ENCODE measurements around the gene RFX3. TPM values are rescaled to one million over a fixed set of nuclear protein-coding genes. Genes with fewer than 3 reads are reported as not detected.

Gene RFX3
- total RNA-seq, 1 experiment from 2014 or later: 8.4 TPM

DNA sequence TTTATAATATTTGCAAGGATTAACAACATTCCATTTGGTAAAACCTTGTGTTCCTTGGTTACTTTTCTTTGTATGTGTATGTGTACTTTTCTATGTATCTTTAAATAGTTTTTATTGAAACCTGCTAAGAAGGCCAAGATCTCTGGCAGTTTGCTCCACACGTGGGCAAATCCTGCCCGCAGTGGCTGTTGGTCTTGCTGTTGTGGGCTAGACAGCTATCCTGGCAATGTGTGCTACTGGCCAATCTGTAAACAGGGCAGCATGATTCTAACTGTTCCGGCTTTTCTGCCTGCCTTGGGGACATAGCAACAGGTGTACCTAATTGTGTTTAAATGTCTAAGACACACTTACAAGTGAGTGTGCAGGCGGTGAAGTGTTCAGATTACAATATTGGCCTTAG is 286.6 kb downstream of the RFX3 start:
- Histone ChIP-seq H3K4me2 (no peak overlapping the region), H3K9me2 (ENCODE audit: insufficient read depth) (no peaks in the 10 kb centered on the region), H3K27ac (no peak overlapping the region), H3K9me3 (ENCODE audit: insufficient read depth, low read depth) (no peaks in the 10 kb centered on the region), H4K20me1 (ENCODE audit: insufficient read depth) (no peaks in the 10 kb centered on the region), H3K27me3 (ENCODE audit: insufficient read depth, low read depth) (no peaks in the 10 kb centered on the region), H3K4me3 (no peak overlapping the region), H2AFZ (no peak overlapping the region), H3K36me3 (ENCODE audit: low read depth) (no peaks in the 10 kb centered on the region), H3K79me2 (ENCODE audit: low read depth) (no peaks in the 10 kb centered on the region), H3F3A (ENCODE audit: insufficient read depth, low read depth) (no peaks in the 10 kb centered on the region), H3K4me1 (replicated peaks; ENCODE audit: insufficient read depth) (no peaks in the 10 kb centered on the region)
- intact Hi-C loops (cut with micrococcal nuclease; ENCODE audit: unreplicated experiment): no loop called here
- no peak for DNase-seq
- ChIA-PET POLR2A (ENCODE audit: unreplicated experiment) (no interaction called here), CTCF (no interaction called here)
- no peak for TF ChIP-seq EZH2 (IDR thresholded peaks at IDR 0.05; ENCODE audit: low read depth)
- no peak for TF ChIP-seq CTCF (conservative IDR thresholded peaks at IDR 0.05)
- no TSS peak for BruUV-seq (replicated peaks)

GRCh38 chr9:3238236-3238635 is 287.6 kb downstream of the RFX3 start:
- intact Hi-C loops (cut with micrococcal nuclease; ENCODE audit: unreplicated experiment): no loop called here
- POLR2A ChIA-PET (ENCODE audit: unreplicated experiment): no interaction called here
- H3K4me1 ChIP-seq (replicated peaks; ENCODE audit: insufficient read depth): no peaks in the 10 kb centered on the region
- H3K27me3 ChIP-seq (ENCODE audit: insufficient read depth, low read depth): no peaks in the 10 kb centered on the region
- H3K4me2 ChIP-seq: no peak overlapping the region
- no peak overlapping the region for H3K27ac ChIP-seq
- BruUV-seq (replicated peaks): no TSS peak
- no peaks in the 10 kb centered on the region for H3K36me3 ChIP-seq (ENCODE audit: low read depth)
- TF ChIP-seq CTCF (conservative IDR thresholded peaks at IDR 0.05): no peak
- no peak for TF ChIP-seq EZH2 (IDR thresholded peaks at IDR 0.05; ENCODE audit: low read depth)
- no peaks in the 10 kb centered on the region for H3K79me2 ChIP-seq (ENCODE audit: low read depth)
- no peak for DNase-seq
- CTCF ChIA-PET: no interaction called here
- H3F3A ChIP-seq (ENCODE audit: insufficient read depth, low read depth): no peaks in the 10 kb centered on the region
- no peaks in the 10 kb centered on the region for H3K9me2 ChIP-seq (ENCODE audit: insufficient read depth)
- H3K4me3 ChIP-seq: no peak overlapping the region
- H3K9me3 ChIP-seq (ENCODE audit: insufficient read depth, low read depth): no peaks in the 10 kb centered on the region
- H4K20me1 ChIP-seq (ENCODE audit: insufficient read depth): no peaks in the 10 kb centered on the region
- H2AFZ ChIP-seq: no peak overlapping the region

- no peaks in the 10 kb centered on the region for H3F3A ChIP-seq (ENCODE audit: insufficient read depth, low read depth)
- CTCF ChIA-PET: no interaction called here
- H3K79me2 ChIP-seq (ENCODE audit: low read depth): no peaks in the 10 kb centered on the region
- H3K4me3 ChIP-seq: no peak overlapping the region
- no peaks in the 10 kb centered on the region for H3K9me2 ChIP-seq (ENCODE audit: insufficient read depth)
- H3K36me3 ChIP-seq (ENCODE audit: low read depth): no peaks in the 10 kb centered on the region
- no TSS peak for BruUV-seq (replicated peaks)
- H3K4me2 ChIP-seq: no peak overlapping the region
- no peaks in the 10 kb centered on the region for H3K4me1 ChIP-seq (replicated peaks; ENCODE audit: insufficient read depth)
- POLR2A ChIA-PET (ENCODE audit: unreplicated experiment): no interaction called here
- DNase-seq: no peak
- no peak overlapping the region for H2AFZ ChIP-seq
- no peaks in the 10 kb centered on the region for H3K9me3 ChIP-seq (ENCODE audit: insufficient read depth, low read depth)
- H4K20me1 ChIP-seq (ENCODE audit: insufficient read depth): no peaks in the 10 kb centered on the region
- H3K27me3 ChIP-seq (ENCODE audit: insufficient read depth, low read depth): no peaks in the 10 kb centered on the region
- H3K27ac ChIP-seq: no peak overlapping the region
- intact Hi-C loops (cut with micrococcal nuclease; ENCODE audit: unreplicated experiment): no loop called here
- TF ChIP-seq CTCF (conservative IDR thresholded peaks at IDR 0.05) (no peak), EZH2 (IDR thresholded peaks at IDR 0.05; ENCODE audit: low read depth) (no peak)
These were observed 288.7 kb downstream of the RFX3 start for GRCh38 chr9:3237121-3237520.

Measured in PC-9 (cell line).